ENCODE data around the gene ZBTB24.

ZBTB24 gene

GRCh38 chr6:109490713-109491112, 7.7 kb upstream of the ZBTB24 start:
- TF ChIP-seq CTCF (conservative IDR thresholded peaks at IDR 0.05; ENCODE audit: control insufficient read depth, insufficient read depth, low read depth, low read length): no peak
- DNase-seq (ENCODE audit: low read depth): no peak
- no peak overlapping the region for H3K4me3 ChIP-seq (ENCODE audit: control insufficient read depth, low read depth, low read length)

DNA sequence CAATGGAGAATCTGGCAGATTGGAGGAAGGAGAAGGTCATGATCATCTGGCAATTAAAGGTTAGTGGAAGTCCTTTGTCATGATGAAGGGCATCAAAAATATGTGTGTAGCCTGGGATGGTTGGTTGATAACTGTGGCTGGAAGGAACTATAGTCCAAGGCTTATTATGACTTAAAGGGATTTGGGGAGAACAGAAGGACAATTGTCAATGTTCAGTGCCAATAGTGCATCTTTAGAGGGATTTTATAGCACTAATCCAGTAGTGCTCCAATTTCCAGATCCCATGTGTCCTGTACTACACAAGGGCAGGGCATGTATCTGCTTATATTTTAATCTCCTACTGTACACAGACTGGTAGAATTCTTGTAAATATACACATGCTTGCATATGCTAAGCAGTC, 5.0 kb upstream of the ZBTB24 start:
- no peak for TF ChIP-seq CTCF (conservative IDR thresholded peaks at IDR 0.05; ENCODE audit: control insufficient read depth, insufficient read depth, low read depth, low read length)
- H3K4me3 ChIP-seq (ENCODE audit: control insufficient read depth, low read depth, low read length): no peak overlapping the region
- DNase-seq (ENCODE audit: low read depth): no peak

DNA sequence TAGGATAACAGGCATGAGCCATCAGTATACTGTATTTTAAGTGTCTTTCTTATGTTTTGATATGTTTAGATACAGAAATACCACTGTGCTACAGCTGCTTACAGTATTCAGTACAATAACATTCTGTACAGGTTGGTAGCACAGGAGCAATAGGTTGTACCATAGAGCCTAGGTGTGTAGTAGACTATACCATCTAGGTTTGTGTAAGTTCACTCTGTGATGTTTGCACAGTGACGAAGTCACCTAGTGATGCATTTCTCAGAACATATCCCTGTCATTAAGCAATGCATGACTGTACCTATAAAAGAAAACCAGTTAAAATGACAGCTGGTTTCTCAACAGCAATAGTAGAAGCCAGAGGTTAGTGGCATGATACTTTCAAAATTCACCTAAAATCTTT, 3.0 kb upstream of the ZBTB24 start:
- DNase-seq (ENCODE audit: low read depth): no peak
- H3K4me3 ChIP-seq (ENCODE audit: control insufficient read depth, low read depth, low read length): no peak overlapping the region
- TF ChIP-seq CTCF (conservative IDR thresholded peaks at IDR 0.05; ENCODE audit: control insufficient read depth, insufficient read depth, low read depth, low read length): no peak

DNA sequence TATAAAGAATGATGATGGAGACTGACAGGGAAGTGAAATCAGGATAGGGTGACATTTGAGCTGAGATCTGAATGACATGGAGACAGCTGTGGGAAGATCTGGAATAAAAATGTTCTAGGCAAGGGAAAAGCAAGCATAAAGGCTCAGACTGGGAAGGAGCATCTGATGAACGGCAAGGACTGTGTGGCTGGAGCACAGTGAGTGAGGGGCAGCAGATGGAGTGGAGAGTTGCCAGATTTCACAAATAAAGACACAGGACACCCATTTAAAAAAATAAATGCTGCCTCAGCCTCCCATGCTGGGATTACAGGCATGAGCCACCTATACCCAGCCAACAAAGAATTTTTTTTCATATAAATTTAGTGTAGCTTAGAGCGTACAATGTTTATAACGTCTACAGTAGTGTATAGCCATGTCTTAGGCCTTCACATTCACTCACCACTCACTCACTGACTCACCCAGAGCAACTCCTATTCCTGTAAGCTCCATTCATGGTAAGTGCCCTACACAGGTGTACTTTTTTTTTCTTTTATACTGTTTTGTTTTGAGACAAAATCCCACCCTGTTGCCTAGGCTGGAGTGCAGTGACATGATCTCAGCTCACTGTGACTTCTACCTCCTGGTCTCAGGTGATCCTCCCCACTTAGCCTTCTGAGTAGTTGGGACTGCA, 2.4 kb upstream of the ZBTB24 start:
- TF ChIP-seq CTCF (conservative IDR thresholded peaks at IDR 0.05; ENCODE audit: control insufficient read depth, insufficient read depth, low read depth, low read length): no peak
- no peak overlapping the region for H3K4me3 ChIP-seq (ENCODE audit: control insufficient read depth, low read depth, low read length)
- no peak for DNase-seq (ENCODE audit: low read depth)

DNA sequence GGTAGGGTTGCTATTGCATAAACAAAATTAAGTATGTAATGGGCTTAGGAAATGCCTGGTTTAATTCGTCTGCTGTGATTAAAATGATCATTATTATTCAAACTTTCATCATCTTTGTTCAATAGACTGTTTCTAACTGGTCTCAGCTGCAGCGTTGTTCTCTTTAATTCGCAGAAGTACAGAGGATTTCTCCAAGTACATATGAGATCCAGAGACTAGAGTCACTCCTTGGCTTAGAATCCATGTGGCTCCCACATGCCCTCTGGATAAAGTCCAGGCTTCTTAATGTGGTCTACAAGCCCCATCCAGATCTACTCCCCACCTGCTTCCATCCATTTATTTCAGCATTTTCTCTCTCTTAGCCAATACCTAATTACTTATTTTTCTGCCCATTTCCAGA, 1.1 kb upstream of the ZBTB24 start:
- H3K4me3 ChIP-seq (ENCODE audit: control insufficient read depth, low read depth, low read length): no peak overlapping the region
- peak; percentile 32 for DNase-seq (ENCODE audit: low read depth)
- no peak for TF ChIP-seq CTCF (conservative IDR thresholded peaks at IDR 0.05; ENCODE audit: control insufficient read depth, insufficient read depth, low read depth, low read length)

DNA sequence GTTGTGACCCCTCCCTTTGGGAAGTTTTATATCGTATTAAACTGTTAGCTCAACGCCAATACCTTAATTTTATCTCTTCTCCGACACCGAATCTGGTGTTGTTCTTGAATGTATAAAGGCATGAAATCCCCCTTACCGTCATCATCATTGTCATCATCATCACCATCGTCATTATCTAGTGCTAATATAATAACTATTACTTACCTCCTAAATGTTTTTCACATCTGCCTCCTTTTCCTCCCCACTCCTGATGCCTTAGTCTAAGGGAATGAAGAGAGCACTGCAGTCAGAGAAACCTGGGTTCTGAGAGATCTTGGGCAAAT, 677 bp upstream of the ZBTB24 start:
- peak; percentile 26 for DNase-seq (ENCODE audit: low read depth)
- H3K4me3 ChIP-seq (ENCODE audit: control insufficient read depth, low read depth, low read length): peak overlapping the region; percentile 49
- TF ChIP-seq CTCF (conservative IDR thresholded peaks at IDR 0.05; ENCODE audit: control insufficient read depth, insufficient read depth, low read depth, low read length): no peak

GRCh38 chr6:109480993-109481480, 2.0 kb downstream of the ZBTB24 start:
- H3K4me3 ChIP-seq (ENCODE audit: control insufficient read depth, low read depth, low read length): no peak overlapping the region
- no peak for TF ChIP-seq CTCF (conservative IDR thresholded peaks at IDR 0.05; ENCODE audit: control insufficient read depth, insufficient read depth, low read depth, low read length)
- DNase-seq (ENCODE audit: low read depth): no peak

Measured in fibroblast of mammary gland (primary cell).